ENCODE data around the gene EXD3.
"Not testable (repeated sequence)": the region's sequence is repeated elsewhere in the genome, so short reads cannot be mapped to it uniquely, and the experiment has no call there.

DNA sequence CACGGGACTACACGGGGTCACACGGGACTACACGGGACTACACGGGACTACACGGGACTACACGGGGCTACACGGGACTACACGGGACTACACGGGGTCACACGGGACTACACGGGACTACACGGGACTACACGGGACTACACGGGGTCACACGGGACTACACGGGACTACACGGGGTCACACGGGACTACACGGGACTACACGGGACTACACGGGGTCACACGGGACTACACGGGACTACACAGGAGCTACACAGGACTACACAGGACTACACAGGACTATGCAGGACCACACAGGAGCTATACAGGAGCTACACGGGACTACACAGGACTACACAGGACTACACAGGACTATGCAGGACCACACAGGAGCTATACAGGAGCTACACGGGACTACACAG is 93.4 kb downstream of the EXD3 start:
- TF ChIP-seq, protein P1, sequence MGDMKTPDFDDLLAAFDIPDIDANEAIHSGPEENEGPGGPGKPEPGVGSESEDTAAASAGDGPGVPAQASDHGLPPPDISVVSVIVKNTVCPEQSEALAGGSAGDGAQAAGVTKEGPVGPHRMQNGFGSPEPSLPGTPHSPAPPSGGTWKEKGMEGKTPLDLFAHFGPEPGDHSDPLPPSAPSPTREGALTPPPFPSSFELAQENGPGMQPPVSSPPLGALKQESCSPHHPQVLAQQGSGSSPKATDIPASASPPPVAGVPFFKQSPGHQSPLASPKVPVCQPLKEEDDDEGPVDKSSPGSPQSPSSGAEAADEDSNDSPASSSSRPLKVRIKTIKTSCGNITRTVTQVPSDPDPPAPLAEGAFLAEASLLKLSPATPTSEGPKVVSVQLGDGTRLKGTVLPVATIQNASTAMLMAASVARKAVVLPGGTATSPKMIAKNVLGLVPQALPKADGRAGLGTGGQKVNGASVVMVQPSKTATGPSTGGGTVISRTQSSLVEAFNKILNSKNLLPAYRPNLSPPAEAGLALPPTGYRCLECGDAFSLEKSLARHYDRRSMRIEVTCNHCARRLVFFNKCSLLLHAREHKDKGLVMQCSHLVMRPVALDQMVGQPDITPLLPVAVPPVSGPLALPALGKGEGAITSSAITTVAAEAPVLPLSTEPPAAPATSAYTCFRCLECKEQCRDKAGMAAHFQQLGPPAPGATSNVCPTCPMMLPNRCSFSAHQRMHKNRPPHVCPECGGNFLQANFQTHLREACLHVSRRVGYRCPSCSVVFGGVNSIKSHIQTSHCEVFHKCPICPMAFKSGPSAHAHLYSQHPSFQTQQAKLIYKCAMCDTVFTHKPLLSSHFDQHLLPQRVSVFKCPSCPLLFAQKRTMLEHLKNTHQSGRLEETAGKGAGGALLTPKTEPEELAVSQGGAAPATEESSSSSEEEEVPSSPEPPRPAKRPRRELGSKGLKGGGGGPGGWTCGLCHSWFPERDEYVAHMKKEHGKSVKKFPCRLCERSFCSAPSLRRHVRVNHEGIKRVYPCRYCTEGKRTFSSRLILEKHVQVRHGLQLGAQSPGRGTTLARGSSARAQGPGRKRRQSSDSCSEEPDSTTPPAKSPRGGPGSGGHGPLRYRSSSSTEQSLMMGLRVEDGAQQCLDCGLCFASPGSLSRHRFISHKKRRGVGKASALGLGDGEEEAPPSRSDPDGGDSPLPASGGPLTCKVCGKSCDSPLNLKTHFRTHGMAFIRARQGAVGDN (CRISPR knock-in tag; IDR thresholded peaks at IDR 0.05) = not testable (repeated sequence)
- not testable (repeated sequence) for TF ChIP-seq BRCA1 (CRISPR knock-in tag; IDR thresholded peaks at IDR 0.05); POLR2AphosphoS5 (IDR thresholded peaks at IDR 0.05; ENCODE audit: low read depth, low read length); JUND (CRISPR knock-in tag; IDR thresholded peaks at IDR 0.05); SAFB2 (CRISPR knock-in tag; IDR thresholded peaks at IDR 0.05; ENCODE audit: borderline replicate concordance, low read depth); GFI1 (CRISPR knock-in tag; IDR thresholded peaks at IDR 0.05; ENCODE audit: borderline replicate concordance); JUN (CRISPR knock-in tag; IDR thresholded peaks at IDR 0.05); NFYB (CRISPR knock-in tag; IDR thresholded peaks at IDR 0.05)
- TF ChIP-seq, protein P2, sequence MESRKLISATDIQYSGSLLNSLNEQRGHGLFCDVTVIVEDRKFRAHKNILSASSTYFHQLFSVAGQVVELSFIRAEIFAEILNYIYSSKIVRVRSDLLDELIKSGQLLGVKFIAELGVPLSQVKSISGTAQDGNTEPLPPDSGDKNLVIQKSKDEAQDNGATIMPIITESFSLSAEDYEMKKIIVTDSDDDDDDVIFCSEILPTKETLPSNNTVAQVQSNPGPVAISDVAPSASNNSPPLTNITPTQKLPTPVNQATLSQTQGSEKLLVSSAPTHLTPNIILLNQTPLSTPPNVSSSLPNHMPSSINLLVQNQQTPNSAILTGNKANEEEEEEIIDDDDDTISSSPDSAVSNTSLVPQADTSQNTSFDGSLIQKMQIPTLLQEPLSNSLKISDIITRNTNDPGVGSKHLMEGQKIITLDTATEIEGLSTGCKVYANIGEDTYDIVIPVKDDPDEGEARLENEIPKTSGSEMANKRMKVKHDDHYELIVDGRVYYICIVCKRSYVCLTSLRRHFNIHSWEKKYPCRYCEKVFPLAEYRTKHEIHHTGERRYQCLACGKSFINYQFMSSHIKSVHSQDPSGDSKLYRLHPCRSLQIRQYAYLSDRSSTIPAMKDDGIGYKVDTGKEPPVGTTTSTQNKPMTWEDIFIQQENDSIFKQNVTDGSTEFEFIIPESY (CRISPR knock-in tag; IDR thresholded peaks at IDR 0.05) = not testable (repeated sequence)
- TF ChIP-seq, protein P3, sequence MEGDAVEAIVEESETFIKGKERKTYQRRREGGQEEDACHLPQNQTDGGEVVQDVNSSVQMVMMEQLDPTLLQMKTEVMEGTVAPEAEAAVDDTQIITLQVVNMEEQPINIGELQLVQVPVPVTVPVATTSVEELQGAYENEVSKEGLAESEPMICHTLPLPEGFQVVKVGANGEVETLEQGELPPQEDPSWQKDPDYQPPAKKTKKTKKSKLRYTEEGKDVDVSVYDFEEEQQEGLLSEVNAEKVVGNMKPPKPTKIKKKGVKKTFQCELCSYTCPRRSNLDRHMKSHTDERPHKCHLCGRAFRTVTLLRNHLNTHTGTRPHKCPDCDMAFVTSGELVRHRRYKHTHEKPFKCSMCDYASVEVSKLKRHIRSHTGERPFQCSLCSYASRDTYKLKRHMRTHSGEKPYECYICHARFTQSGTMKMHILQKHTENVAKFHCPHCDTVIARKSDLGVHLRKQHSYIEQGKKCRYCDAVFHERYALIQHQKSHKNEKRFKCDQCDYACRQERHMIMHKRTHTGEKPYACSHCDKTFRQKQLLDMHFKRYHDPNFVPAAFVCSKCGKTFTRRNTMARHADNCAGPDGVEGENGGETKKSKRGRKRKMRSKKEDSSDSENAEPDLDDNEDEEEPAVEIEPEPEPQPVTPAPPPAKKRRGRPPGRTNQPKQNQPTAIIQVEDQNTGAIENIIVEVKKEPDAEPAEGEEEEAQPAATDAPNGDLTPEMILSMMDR (CRISPR knock-in tag; IDR thresholded peaks at IDR 0.05) = not testable (repeated sequence)
